CD8-positive, alpha-beta memory T cell (primary cell): ENCODE data around the gene AURKB. TPM values are rescaled to one million over a fixed set of nuclear protein-coding genes. Genes with fewer than 3 reads are reported as not detected.

Source experiments
- CTCF ChIA-PET: fragments of 350-600 bp; sonication (Branson Sonifier 250); formaldehyde crosslinking; loops from one replicate; lab custom pipeline; 2021; ENCODE audit warnings: antibody characterized with exemption; lab: Charles Lee
- POLR2A ChIA-PET: fragments of 350-600 bp; sonication (Branson Sonifier 250); formaldehyde crosslinking; loops from one replicate; lab custom pipeline; 2021; ENCODE audit warnings: antibody characterized with exemption; lab: Charles Lee
- DNase-seq, 5 donors: peaks; one replicate each; pipeline versions ENCODE4 v3.0.0 to v3.0.0-alpha.2; 2020 to 2022; ENCODE audit warnings: mixed read lengths in 1 of 5
- H3K27ac ChIP-seq: one replicate; pipeline ENCODE4 v1.7.0; 2013; ENCODE audit warnings: low read depth, mild to moderate bottlenecking, low read length, moderate library complexity
- H3K27me3 ChIP-seq: 2 replicates; pipeline ENCODE4 v1.7.0; 2013; ENCODE audit warnings: low read length, mild to moderate bottlenecking; ENCODE audit not compliant: insufficient read depth, poor library complexity, severe bottlenecking
- H3K36me3 ChIP-seq: 2 replicates; pipeline ENCODE4 v1.7.0; 2013; ENCODE audit warnings: mild to moderate bottlenecking, low read length, moderate library complexity; ENCODE audit not compliant: insufficient read depth
- H3K4me1 ChIP-seq: 2 replicates; pipeline ENCODE4 v1.7.0; 2013; ENCODE audit warnings: mild to moderate bottlenecking, low read length, moderate library complexity; ENCODE audit not compliant: insufficient read depth
- H3K4me3 ChIP-seq: 2 replicates; pipeline ENCODE4 v1.7.0; 2013; ENCODE audit warnings: mild to moderate bottlenecking, low read length
- H3K9me3 ChIP-seq: 2 replicates; pipeline ENCODE4 v1.7.0; 2013; ENCODE audit warnings: mild to moderate bottlenecking, low read length
- H3K27ac Mint-ChIP-seq, 8 donors: one replicate each; pipeline ENCODE4 v1.8.0; 2020 to 2021; ENCODE audit warnings: mixed read lengths in 8 of 8, mild to moderate bottlenecking in 6 of 8, inconsistent platforms in 3 of 8, moderate library complexity in 3 of 8
- H3K27me3 Mint-ChIP-seq, 2 donors: one replicate each; pipeline ENCODE4 v1.8.0; 2020 to 2021; ENCODE audit warnings: mixed read lengths in 2 of 2, mild to moderate bottlenecking in 1 of 2, moderate library complexity in 1 of 2
- H3K36me3 Mint-ChIP-seq, 3 donors: one replicate each; pipeline ENCODE4 v1.8.0; 2020 to 2021; ENCODE audit warnings: mixed read lengths in 3 of 3, inconsistent platforms in 1 of 3, mild to moderate bottlenecking in 1 of 3
- H3K4me1 Mint-ChIP-seq, 3 donors: one replicate each; pipeline ENCODE4 v1.8.0; 2020 to 2021; ENCODE audit warnings: mixed read lengths in 3 of 3, inconsistent platforms in 1 of 3, mild to moderate bottlenecking in 1 of 3
- H3K4me3 Mint-ChIP-seq, 7 donors: one replicate each; pipeline ENCODE4 v1.8.0; 2020 to 2021; ENCODE audit warnings: mixed read lengths in 7 of 7, mild to moderate bottlenecking in 6 of 7, moderate library complexity in 4 of 7, inconsistent platforms in 2 of 7
- H3K9me3 Mint-ChIP-seq, 5 donors: one replicate each; pipeline ENCODE4 v1.8.0; 2020 to 2022; ENCODE audit warnings: mixed read lengths in 5 of 5, mild to moderate bottlenecking in 3 of 5, moderate library complexity in 2 of 5, inconsistent platforms in 1 of 5
- polyA plus RNA-seq: library from polyadenylated mRNA; unstranded; fragments of 300-500 nt; fragmentation: Illumina TruSeq; gene quantifications from one replicate; pipeline ENCODE4 v1.2.3, GENCODE V29; 2021
- total RNA-seq, 2 experiments: library from RNA; stranded (reverse); gene quantifications; one replicate each; pipeline ENCODE4 v1.2.3, GENCODE V29; 2021

AURKB gene
- total RNA-seq (10 to 100 TPM; 88.1 to 94.4 TPM), polyA plus RNA-seq (0.63 TPM)

GRCh38 chr17:8209907-8210760 is at the start of gene AURKB:
Gene AURKB, minus strand, starts transcription at chr17:8210575. Its CDS starts 351 bp downstream, at chr17:8210224.
- no peaks in the 10 kb centered on the region for H3K36me3 ChIP-seq
- Mint-ChIP-seq H3K36me3 (peaks cover 0 to 4% (median 0%) of the 10 kb centered on the region in 3 donors), H3K4me1 (peaks cover 15 to 22% (median 17%) of the 10 kb centered on the region in 3 donors), H3K27me3 (peaks cover 0 to 3% of the 10 kb centered on the region in 2 donors), H3K9me3 (no peaks in the 10 kb centered on the region), H3K27ac (peak within 1 kb of the TSS; percentile 53 to 95 (median 92)), H3K4me3 (peak within 1 kb of the TSS; percentile 83 to 96 (median 89))
- ChIA-PET POLR2A (interaction anchor here (0.5 to 2.4 kb wide), 15 partner anchors 8 to 1175 kb away, joined by 3 to 24 read pairs (median 4); partner anchors contain the start of genes CTC1 and SLC25A35), CTCF (interaction anchor here (0.7 to 1.8 kb wide), 8 partner anchors 11 to 131 kb away, joined by 3 to 10 read pairs (median 4); no protein-coding TSS in a partner anchor)
- peaks cover 12% of the 10 kb centered on the region for H3K4me1 ChIP-seq
- H3K4me3 ChIP-seq: peak within 1 kb of the TSS; percentile 93
- H3K27me3 ChIP-seq: no peaks in the 10 kb centered on the region
- H3K9me3 ChIP-seq: no peaks in the 10 kb centered on the region
- peak; percentile 86 to 96 (median 92) for DNase-seq
- H3K27ac ChIP-seq: peak within 1 kb of the TSS; percentile 61

GRCh38 chr17:8257801-8258200 is 47.4 kb upstream of the AURKB start:
- no peaks in the 10 kb centered on the region for H3K4me1 Mint-ChIP-seq
- Histone ChIP-seq H3K4me3 (no peak overlapping the region), H3K4me1 (no peaks in the 10 kb centered on the region), H3K27me3 (no peaks in the 10 kb centered on the region), H3K9me3 (no peaks in the 10 kb centered on the region), H3K27ac (no peak overlapping the region), H3K36me3 (no peaks in the 10 kb centered on the region)
- H3K4me3 Mint-ChIP-seq: no peak overlapping the region
- ChIA-PET POLR2A (no interaction called here), CTCF (interaction anchor here (1.6 kb wide), 1 partner anchor 38 kb away, joined by 5 read pairs; the partner anchor contains the start of gene SLC25A35)
- DNase-seq: peak in 1 of 5 donors; percentile 35
- no peaks in the 10 kb centered on the region for H3K27me3 Mint-ChIP-seq
- no peak overlapping the region for H3K27ac Mint-ChIP-seq
- H3K9me3 Mint-ChIP-seq: no peaks in the 10 kb centered on the region
- peaks cover 0 to 62% (median 6%) of the 10 kb centered on the region in 3 donors for H3K36me3 Mint-ChIP-seq

- H3K27me3 Mint-ChIP-seq: no peaks in the 10 kb centered on the region
- ChIA-PET CTCF (no interaction called here), POLR2A (interaction anchor here (0.9 kb wide), 1 partner anchor 10 kb away, joined by 9 read pairs; no protein-coding TSS in a partner anchor)
Observed at GRCh38 chr17:8256691-8257090, 46.3 kb upstream of the AURKB start.

GRCh38 chr17:8256291-8256690 is 45.9 kb upstream of the AURKB start:
- Histone ChIP-seq H3K27ac (no peak overlapping the region), H3K27me3 (no peaks in the 10 kb centered on the region), H3K9me3 (no peaks in the 10 kb centered on the region), H3K4me3 (no peak overlapping the region), H3K4me1 (no peaks in the 10 kb centered on the region), H3K36me3 (no peaks in the 10 kb centered on the region)
- Mint-ChIP-seq H3K4me3 (no peak overlapping the region), H3K27me3 (no peaks in the 10 kb centered on the region), H3K27ac (no peak overlapping the region), H3K36me3 (peaks cover 0 to 51% (median 6%) of the 10 kb centered on the region in 3 donors), H3K9me3 (no peaks in the 10 kb centered on the region), H3K4me1 (no peaks in the 10 kb centered on the region)
- ChIA-PET CTCF (no interaction called here), POLR2A (interaction anchor here (0.9 kb wide), 1 partner anchor 9 kb away, joined by 9 read pairs; no protein-coding TSS in a partner anchor)
- DNase-seq: peak in 1 of 5 donors; percentile 9

More at GRCh38 chr17:8256691-8257090, 46.3 kb upstream of the AURKB start:
- no peak overlapping the region for H3K27ac ChIP-seq
- no peak overlapping the region for H3K4me3 Mint-ChIP-seq
- H3K9me3 ChIP-seq: no peaks in the 10 kb centered on the region
- H3K27ac Mint-ChIP-seq: no peak overlapping the region
- H3K4me1 Mint-ChIP-seq: no peaks in the 10 kb centered on the region
- H3K4me3 ChIP-seq: no peak overlapping the region
- H3K36me3 Mint-ChIP-seq: peaks cover 0 to 54% (median 6%) of the 10 kb centered on the region in 3 donors
- no peaks in the 10 kb centered on the region for H3K4me1 ChIP-seq
- H3K36me3 ChIP-seq: no peaks in the 10 kb centered on the region
- DNase-seq: no peak
- no peaks in the 10 kb centered on the region for H3K27me3 ChIP-seq
- H3K9me3 Mint-ChIP-seq: no peaks in the 10 kb centered on the region

GRCh38 chr17:8255499-8255898 is 45.1 kb upstream of the AURKB start:
- H3K27ac Mint-ChIP-seq: no peak overlapping the region
- Histone ChIP-seq H3K4me3 (no peak overlapping the region), H3K27me3 (no peaks in the 10 kb centered on the region), H3K4me1 (no peaks in the 10 kb centered on the region), H3K36me3 (no peaks in the 10 kb centered on the region), H3K27ac (no peak overlapping the region), H3K9me3 (no peaks in the 10 kb centered on the region)
- H3K4me1 Mint-ChIP-seq: peaks cover 1 to 3% (median 2%) of the 10 kb centered on the region in 3 donors
- DNase-seq: peak in 1 of 5 donors; percentile 24
- no peak overlapping the region for H3K4me3 Mint-ChIP-seq
- ChIA-PET CTCF (interaction anchor here (1.9 kb wide), 1 partner anchor 46 kb away, joined by 4 read pairs; no protein-coding TSS in a partner anchor), POLR2A (interaction anchor here (0.9 kb wide), 1 partner anchor 9 kb away, joined by 9 read pairs; no protein-coding TSS in a partner anchor)
- H3K9me3 Mint-ChIP-seq: no peaks in the 10 kb centered on the region
- no peaks in the 10 kb centered on the region for H3K27me3 Mint-ChIP-seq
- peaks cover 0 to 45% (median 4%) of the 10 kb centered on the region in 3 donors for H3K36me3 Mint-ChIP-seq

GRCh38 chr17:8254881-8255280 is 44.5 kb upstream of the AURKB start:
- H3K4me1 Mint-ChIP-seq: peaks cover 8 to 10% (median 9%) of the 10 kb centered on the region in 3 donors
- CTCF ChIA-PET: interaction anchor here (1.9 kb wide), 1 partner anchor 46 kb away, joined by 4 read pairs; no protein-coding TSS in a partner anchor
- no peaks in the 10 kb centered on the region for H3K27me3 Mint-ChIP-seq
- Histone ChIP-seq H3K4me3 (no peak overlapping the region), H3K27ac (no peak overlapping the region), H3K27me3 (no peaks in the 10 kb centered on the region), H3K9me3 (no peaks in the 10 kb centered on the region), H3K36me3 (no peaks in the 10 kb centered on the region), H3K4me1 (peaks cover 5% of the 10 kb centered on the region)
- no peak overlapping the region for H3K27ac Mint-ChIP-seq
- no peak overlapping the region for H3K4me3 Mint-ChIP-seq
- H3K36me3 Mint-ChIP-seq: peaks cover 0 to 40% (median 4%) of the 10 kb centered on the region in 3 donors
- POLR2A ChIA-PET: no interaction called here
- H3K9me3 Mint-ChIP-seq: no peaks in the 10 kb centered on the region
- peak in 1 of 5 donors; percentile 8 for DNase-seq

GRCh38 chr17:8253801-8254200 is 43.4 kb upstream of the AURKB start:
- no peak overlapping the region for H3K4me3 ChIP-seq
- peaks cover 11% of the 10 kb centered on the region for H3K4me1 ChIP-seq
- Mint-ChIP-seq H3K9me3 (peaks cover 0 to 1% (median 0%) of the 10 kb centered on the region in 5 donors), H3K27me3 (no peaks in the 10 kb centered on the region), H3K4me3 (no peak overlapping the region), H3K27ac (no peak overlapping the region), H3K4me1 (peaks cover 17 to 20% (median 19%) of the 10 kb centered on the region in 3 donors), H3K36me3 (peaks cover 0 to 46% (median 4%) of the 10 kb centered on the region in 3 donors)
- CTCF ChIA-PET: interaction anchor here (1.9 kb wide), 1 partner anchor 47 kb away, joined by 4 read pairs; no protein-coding TSS in a partner anchor
- no peak overlapping the region for H3K27ac ChIP-seq
- no peaks in the 10 kb centered on the region for H3K27me3 ChIP-seq
- H3K9me3 ChIP-seq: no peaks in the 10 kb centered on the region
- POLR2A ChIA-PET: no interaction called here
- H3K36me3 ChIP-seq: no peaks in the 10 kb centered on the region
- DNase-seq: peak in 1 of 5 donors; percentile 39
